ENCODE results near the gene ZNF407.

The ZNF407 gene

GRCh38 chr18:74774486-74774885 is 176.8 kb downstream of the ZNF407 start:
- H3K27ac ChIP-seq, result no peak overlapping the region
- no peak for DNase-seq (ENCODE audit: low read depth, low spot score)

DNA sequence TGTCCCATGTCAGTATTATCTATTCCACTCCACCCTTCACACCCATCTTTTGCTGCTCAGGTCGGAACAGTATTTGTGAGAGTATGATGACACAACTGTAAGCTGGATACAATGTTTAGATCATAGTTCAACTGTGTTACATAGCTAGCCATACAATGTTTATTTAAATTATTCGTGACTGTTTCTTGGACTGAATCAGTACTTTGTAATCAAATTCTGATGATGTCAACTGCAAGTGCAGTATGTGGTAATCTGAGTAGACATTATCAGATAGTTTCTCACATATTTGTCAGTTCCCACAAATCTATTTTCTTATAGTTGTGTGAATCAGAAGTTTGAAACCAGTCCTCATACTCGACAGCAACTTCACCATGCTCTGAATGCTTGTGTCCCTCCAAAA is 177.6 kb downstream of the ZNF407 start:
- no peak overlapping the region for H3K27ac ChIP-seq
- no peak for DNase-seq (ENCODE audit: low read depth, low spot score)

DNA sequence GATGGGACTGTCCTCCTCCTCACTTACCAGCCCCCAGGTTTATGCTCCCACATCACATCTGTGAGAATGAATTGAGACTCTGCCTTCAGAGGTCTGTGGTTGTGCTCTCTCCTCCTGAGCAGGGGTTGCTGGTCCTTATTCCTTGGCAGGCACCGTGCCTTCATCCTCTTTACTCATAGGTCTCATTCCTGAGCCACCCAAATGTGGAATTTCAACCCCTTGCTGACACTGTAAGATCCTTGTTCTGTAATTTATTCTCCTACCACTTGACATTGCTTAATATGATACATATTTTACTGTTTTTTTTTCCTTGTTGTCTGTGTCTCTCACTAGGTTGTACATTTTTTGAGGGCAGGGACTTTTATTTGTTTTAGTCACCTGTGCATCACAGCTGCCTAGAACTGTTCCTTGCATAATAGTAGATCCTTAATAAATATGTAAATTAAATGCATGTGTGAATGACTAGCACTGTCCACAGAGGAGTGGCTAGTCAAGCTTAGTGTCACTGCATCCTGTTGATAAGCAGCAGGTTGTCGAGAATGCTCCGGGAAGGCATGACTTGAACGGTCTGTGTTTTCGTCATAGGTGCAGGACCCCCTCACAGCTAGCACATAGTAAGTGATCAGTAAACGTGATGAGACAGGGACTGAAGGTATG is 180.6 kb downstream of the ZNF407 start:
- peak overlapping the region; percentile 39 for H3K27ac ChIP-seq
- DNase-seq (ENCODE audit: low read depth, low spot score), result peak; percentile 18

GRCh38 chr18:74784752-74785151 is 187.1 kb downstream of the ZNF407 start:
- DNase-seq (ENCODE audit: low read depth, low spot score), result no peak
- H3K27ac ChIP-seq, result no peak overlapping the region

GRCh38 chr18:74785632-74786031 is 188.0 kb downstream of the ZNF407 start:
- H3K27ac ChIP-seq, result no peak overlapping the region
- no peak for DNase-seq (ENCODE audit: low read depth, low spot score)

GRCh38 chr18:74788657-74789056 is 191.0 kb downstream of the ZNF407 start:
- no peak overlapping the region for H3K27ac ChIP-seq
- DNase-seq (ENCODE audit: low read depth, low spot score), result no peak

- no peak overlapping the region for H3K27ac ChIP-seq
- DNase-seq (ENCODE audit: low read depth, low spot score), result no peak
These were observed 191.4 kb downstream of the ZNF407 start for GRCh38 chr18:74789078-74789477.

DNA sequence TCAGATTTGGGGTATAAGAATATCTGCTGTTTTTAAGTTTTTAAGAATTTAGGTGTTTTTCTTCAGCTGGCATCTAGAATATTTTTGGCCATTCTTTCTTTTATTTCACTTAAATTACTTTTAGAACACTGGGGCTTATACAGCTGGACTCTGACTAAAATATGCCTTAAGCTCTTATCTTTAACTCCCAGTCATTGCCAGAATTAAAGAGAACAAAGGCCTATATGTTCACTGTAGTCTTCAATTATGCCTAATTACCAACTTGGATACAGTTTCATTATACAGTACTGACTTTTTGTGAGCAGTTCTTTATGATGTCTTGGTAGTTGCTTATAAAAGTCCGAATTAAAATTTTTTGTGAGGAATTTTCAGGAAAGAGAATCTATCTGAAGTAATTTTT is 192.8 kb downstream of the ZNF407 start:
- DNase-seq (ENCODE audit: low read depth, low spot score), result no peak
- H3K27ac ChIP-seq, result no peak overlapping the region

- no peak for DNase-seq (ENCODE audit: low read depth, low spot score)
These were observed 194.0 kb downstream of the ZNF407 start for GRCh38 chr18:74791501-74792194.

DNA sequence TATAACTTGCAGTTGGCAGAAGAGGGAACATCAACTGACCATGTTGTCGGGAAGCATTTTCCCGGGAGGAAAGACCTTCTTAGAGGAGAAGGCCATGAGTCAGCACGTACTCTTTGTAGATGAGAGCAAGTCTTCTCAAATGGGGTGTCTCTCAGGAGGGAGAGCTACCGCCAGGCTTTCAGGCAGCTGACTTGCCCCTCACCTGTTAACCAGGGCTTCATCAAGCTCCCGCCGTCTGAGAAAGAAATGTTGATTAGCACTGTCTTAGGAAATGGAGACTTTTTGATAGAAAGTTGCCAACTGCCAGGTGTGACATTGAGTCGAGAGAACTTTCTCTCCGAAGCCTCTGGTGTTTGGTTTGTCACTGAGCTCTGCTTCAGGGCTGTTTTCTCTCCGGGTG is 196.1 kb downstream of the ZNF407 start:
- no peak overlapping the region for H3K27ac ChIP-seq
- DNase-seq (ENCODE audit: low read depth, low spot score), result no peak

More at GRCh38 chr18:74791501-74792194, 194.0 kb downstream of the ZNF407 start:
- H3K27ac ChIP-seq, result no peak overlapping the region

GRCh38 chr18:74795751-74796150 is 198.1 kb downstream of the ZNF407 start:
- H3K27ac ChIP-seq, result no peak overlapping the region
- DNase-seq (ENCODE audit: low read depth, low spot score), result no peak

GRCh38 chr18:74796211-74796610 is 198.5 kb downstream of the ZNF407 start:
- H3K27ac ChIP-seq, result no peak overlapping the region
- no peak for DNase-seq (ENCODE audit: low read depth, low spot score)

DNA sequence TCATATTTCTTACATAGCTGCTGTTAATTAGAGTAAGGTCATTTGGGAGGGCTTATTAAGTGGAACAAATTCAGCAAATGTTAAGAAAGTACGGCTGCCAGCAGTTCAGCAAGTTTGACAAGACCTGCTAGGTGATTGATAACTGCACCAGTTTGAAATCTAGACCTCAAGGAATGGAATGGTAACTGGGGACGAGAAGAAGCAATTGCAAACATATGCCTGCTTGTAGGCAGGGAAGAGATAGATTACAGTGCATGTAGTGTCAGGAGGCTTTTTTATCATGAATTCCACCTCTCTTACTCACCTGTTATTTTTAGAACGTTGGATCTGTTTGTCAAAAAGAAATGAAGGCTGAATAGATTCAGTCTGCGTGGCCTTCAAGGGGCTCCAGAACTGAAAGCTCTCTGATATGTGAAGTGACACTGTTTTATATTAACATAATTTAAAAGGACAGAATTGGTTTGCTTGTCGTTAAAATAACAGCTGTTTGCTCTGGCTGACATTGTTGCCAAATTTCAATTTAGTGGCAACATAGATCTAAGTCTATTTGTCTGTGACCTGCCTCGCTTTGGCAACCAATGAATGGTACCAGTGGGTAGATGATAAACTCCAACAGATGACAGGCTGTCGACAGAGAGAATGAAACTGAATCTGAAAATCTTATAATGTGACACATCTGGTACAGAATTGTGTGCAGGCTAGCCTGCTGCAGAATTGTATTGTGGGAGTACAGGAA is 199.3 kb downstream of the ZNF407 start:
- H3K27ac ChIP-seq, result no peak overlapping the region
- no peak for DNase-seq (ENCODE audit: low read depth, low spot score)

GRCh38 chr18:74797577-74798151 is 200.0 kb downstream of the ZNF407 start:
- H3K27ac ChIP-seq, result no peak overlapping the region
- DNase-seq (ENCODE audit: low read depth, low spot score), result no peak

GRCh38 chr18:74799542-74799941 is 201.9 kb downstream of the ZNF407 start:
- DNase-seq (ENCODE audit: low read depth, low spot score), result no peak
- no peak overlapping the region for H3K27ac ChIP-seq

- no peak overlapping the region for H3K27ac ChIP-seq
- no peak for DNase-seq (ENCODE audit: low read depth, low spot score)
These were observed 202.4 kb downstream of the ZNF407 start for GRCh38 chr18:74800098-74800497.

GRCh38 chr18:74803117-74803516 is 205.4 kb downstream of the ZNF407 start:
- H3K27ac ChIP-seq, result no peak overlapping the region
- DNase-seq (ENCODE audit: low read depth, low spot score), result no peak

DNA sequence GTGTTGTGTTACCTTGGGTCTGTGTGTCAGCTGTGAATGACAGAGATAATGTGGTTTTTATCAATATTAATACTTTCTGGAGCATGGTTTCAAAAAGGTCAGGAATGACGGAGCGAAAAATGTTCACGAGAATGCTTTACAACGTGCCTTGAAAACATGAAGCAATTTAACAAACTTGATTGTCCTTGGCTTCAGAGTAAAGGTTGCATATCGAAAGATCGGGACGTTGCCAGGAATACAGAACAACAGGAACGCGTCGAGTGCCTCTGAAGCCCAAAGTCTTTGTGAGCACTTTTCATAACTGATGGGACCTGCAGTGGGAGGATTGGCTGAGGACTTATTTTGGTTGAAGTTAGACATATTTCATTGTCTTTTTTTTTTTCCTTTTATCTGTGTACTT is 206.1 kb downstream of the ZNF407 start:
- DNase-seq (ENCODE audit: low read depth, low spot score), result no peak
- H3K27ac ChIP-seq, result no peak overlapping the region

DNA sequence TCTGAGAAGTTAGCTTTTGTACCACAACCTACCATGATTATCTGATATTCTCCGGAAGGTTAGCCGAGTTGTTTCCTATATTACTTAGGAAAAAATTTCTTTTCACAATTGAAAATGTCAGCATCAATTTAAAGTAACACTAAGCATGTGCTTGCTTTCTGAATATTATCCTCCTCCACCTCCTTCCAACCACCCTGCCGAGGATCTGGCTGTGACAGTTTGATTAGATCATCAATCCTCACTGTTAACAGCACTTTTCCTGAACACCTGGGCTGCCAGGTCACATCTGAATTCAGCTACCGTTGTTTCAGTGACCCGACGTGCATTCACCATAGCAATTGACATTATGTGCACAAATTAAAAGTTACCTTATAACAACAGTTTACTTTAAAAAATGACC is 207.0 kb downstream of the ZNF407 start:
- H3K27ac ChIP-seq, result no peak overlapping the region
- no peak for DNase-seq (ENCODE audit: low read depth, low spot score)

DNA sequence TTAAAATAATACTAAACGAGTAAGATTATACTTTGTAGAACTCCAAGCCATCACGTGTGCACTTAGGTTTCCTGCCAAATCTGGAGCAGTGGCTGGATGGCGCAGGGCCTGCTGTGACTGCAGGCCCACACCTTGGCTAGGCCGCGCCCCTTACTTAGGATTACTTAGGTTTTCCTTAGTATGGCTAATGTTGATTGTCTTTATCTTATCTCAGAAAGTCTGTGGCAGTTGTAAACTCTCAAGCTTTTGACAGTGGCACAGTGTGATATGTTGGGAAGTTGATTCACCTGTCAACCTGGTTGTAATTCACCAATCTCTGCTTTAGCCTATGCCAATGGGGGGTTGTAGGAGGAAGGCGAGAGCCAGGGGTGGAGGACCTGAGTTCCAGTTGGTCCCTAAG is 208.4 kb downstream of the ZNF407 start:
- peak overlapping the region; percentile 84 for H3K27ac ChIP-seq
- no peak for DNase-seq (ENCODE audit: low read depth, low spot score)
